Measurements from ENCODE around the gene IFI44L. TPM values are rescaled to one million over a fixed set of nuclear protein-coding genes. Genes with fewer than 3 reads are reported as not detected.

The IFI44L gene
- total RNA-seq, 1 donor from 2014 or later, result not detected

DNA sequence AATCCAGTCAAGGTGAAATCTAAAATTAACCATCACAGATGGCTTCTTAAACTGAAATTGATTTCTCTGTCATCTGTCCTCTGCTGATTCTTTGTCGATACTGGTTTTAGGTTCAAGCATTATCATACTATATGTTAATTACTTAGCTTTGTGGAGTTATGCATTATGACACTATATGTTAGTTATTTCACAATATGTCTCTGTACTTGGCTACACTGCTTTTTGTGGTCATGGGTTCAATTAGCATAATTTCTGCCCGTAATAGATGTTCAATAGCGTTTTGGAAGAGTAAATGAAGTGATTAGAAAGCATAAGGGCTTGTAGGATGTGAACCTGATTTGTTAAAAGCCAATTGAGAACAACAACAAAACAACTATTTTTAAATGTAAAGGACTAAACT, 57.5 kb downstream of the IFI44L start:
- Mint-ChIP-seq H3K36me3 (ENCODE audit: insufficient read depth) (no peaks in the 10 kb centered on the region), H3K27ac (no peak overlapping the region), H3K9me3 (ENCODE audit: low read depth) (no peaks in the 10 kb centered on the region), H3K4me1 (ENCODE audit: low read depth) (no peaks in the 10 kb centered on the region), H3K27me3 (peaks cover 8% of the 10 kb centered on the region), H3K4me3 (ENCODE audit: low read depth) (no peak overlapping the region)
- TF ChIP-seq, protein P1, sequence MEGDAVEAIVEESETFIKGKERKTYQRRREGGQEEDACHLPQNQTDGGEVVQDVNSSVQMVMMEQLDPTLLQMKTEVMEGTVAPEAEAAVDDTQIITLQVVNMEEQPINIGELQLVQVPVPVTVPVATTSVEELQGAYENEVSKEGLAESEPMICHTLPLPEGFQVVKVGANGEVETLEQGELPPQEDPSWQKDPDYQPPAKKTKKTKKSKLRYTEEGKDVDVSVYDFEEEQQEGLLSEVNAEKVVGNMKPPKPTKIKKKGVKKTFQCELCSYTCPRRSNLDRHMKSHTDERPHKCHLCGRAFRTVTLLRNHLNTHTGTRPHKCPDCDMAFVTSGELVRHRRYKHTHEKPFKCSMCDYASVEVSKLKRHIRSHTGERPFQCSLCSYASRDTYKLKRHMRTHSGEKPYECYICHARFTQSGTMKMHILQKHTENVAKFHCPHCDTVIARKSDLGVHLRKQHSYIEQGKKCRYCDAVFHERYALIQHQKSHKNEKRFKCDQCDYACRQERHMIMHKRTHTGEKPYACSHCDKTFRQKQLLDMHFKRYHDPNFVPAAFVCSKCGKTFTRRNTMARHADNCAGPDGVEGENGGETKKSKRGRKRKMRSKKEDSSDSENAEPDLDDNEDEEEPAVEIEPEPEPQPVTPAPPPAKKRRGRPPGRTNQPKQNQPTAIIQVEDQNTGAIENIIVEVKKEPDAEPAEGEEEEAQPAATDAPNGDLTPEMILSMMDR (IDR thresholded peaks at IDR 0.05; ENCODE audit: unreplicated experiment), result no peak
- DNase-seq (ENCODE audit: low spot score, unreplicated experiment), result no peak

DNA sequence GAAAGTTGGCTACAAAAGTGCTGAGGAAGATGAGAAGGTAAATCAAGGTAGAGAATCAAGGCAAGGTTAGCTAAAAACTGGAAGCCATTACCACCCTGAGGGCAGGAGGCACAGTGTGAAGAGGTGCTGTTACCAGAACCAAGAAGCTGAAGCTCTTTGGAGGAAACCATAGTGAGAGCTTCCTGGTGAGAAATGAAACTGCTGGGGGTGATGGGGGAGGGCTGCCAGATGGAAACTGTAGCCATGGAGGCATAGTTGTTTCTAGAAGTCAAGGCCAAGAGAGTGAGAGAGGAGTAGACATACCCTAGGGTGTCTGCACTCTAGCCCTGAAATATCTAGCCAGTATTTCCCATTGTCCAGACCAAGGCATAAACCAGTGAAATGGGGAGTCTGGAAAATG, 58.1 kb downstream of the IFI44L start:
- Mint-ChIP-seq H3K27me3 (peaks cover 8% of the 10 kb centered on the region), H3K27ac (no peak overlapping the region), H3K36me3 (ENCODE audit: insufficient read depth) (no peaks in the 10 kb centered on the region), H3K9me3 (ENCODE audit: low read depth) (no peaks in the 10 kb centered on the region), H3K4me1 (ENCODE audit: low read depth) (no peaks in the 10 kb centered on the region), H3K4me3 (ENCODE audit: low read depth) (no peak overlapping the region)
- TF ChIP-seq, protein P1 (IDR thresholded peaks at IDR 0.05; ENCODE audit: unreplicated experiment), result no peak
- no peak for DNase-seq (ENCODE audit: low spot score, unreplicated experiment)

DNA sequence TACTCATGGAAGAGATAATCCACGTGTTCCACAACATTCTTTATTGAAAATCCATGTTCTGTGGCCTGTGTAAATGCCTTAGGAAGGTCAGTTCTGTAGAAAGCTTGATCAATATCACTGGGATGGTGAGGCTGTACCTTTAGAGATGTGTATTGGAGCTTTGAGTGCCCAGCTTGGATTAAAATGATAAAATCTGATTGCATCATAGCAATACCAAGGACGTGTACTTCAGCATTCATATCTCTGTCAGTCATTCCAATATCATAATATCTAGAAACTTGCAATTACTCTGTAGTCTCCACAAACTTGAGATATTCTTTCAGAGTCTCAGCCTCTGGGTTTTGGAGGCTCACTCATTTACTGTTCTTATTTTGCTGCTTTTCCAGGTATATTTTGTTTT, 61.0 kb downstream of the IFI44L start:
- Mint-ChIP-seq H3K36me3 (ENCODE audit: insufficient read depth) (no peaks in the 10 kb centered on the region), H3K4me3 (ENCODE audit: low read depth) (no peak overlapping the region), H3K9me3 (ENCODE audit: low read depth) (no peaks in the 10 kb centered on the region), H3K27me3 (peaks cover 8% of the 10 kb centered on the region), H3K4me1 (ENCODE audit: low read depth) (no peaks in the 10 kb centered on the region), H3K27ac (no peak overlapping the region)
- DNase-seq (ENCODE audit: low spot score, unreplicated experiment), result no peak
- TF ChIP-seq, protein P1 (IDR thresholded peaks at IDR 0.05; ENCODE audit: unreplicated experiment), result no peak

DNA sequence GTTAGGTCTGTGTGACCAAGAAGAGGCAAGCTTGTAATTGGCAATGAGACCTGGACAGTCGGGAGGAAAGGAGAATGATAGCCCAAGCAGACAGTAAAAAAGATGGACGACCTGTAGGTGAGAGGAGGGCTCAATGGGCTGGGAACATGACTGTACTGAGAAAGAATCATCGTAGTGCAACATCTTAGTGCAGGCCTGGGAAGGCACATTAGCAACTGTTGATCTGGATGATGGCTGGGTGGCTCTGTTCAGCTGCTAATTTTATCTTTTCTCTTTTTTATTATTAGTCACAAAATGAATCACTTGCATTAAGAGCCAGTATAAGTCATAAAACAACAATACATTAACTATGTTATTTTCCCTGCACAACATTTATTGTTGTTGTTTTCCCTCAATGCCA, 62.2 kb downstream of the IFI44L start:
- H3K27ac Mint-ChIP-seq, result no peak overlapping the region
- TF ChIP-seq, protein P1 (IDR thresholded peaks at IDR 0.05; ENCODE audit: unreplicated experiment), result no peak
- H3K4me1 Mint-ChIP-seq (ENCODE audit: low read depth), result peaks cover 3% of the 10 kb centered on the region
- no peak for DNase-seq (ENCODE audit: low spot score, unreplicated experiment)
- H3K4me3 Mint-ChIP-seq (ENCODE audit: low read depth), result no peak overlapping the region
- H3K27me3 Mint-ChIP-seq, result peaks cover 8% of the 10 kb centered on the region
- no peaks in the 10 kb centered on the region for H3K9me3 Mint-ChIP-seq (ENCODE audit: low read depth)
- no peaks in the 10 kb centered on the region for H3K36me3 Mint-ChIP-seq (ENCODE audit: insufficient read depth)

DNA sequence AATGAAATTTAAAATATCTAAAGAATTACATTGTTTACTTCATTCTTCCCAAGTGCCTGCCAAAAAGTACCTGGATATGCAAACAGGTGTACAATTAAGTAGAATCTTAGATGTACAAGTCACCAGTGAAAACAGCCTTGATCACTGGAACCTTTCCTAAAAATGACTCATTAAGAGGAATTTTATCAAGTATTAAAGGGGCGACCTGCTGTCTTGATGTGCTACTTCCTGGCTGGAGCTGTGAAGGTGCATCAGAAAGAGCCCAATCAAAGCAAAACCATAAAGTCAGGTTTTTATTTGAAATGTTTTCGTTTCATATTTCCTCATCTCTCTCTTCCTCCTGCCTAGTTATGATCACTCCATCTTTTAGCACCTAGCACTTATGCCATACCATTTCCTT, 62.8 kb downstream of the IFI44L start:
- peaks cover 4% of the 10 kb centered on the region for H3K4me1 Mint-ChIP-seq (ENCODE audit: low read depth)
- no peak overlapping the region for H3K27ac Mint-ChIP-seq
- H3K36me3 Mint-ChIP-seq (ENCODE audit: insufficient read depth), result no peaks in the 10 kb centered on the region
- DNase-seq (ENCODE audit: low spot score, unreplicated experiment), result no peak
- TF ChIP-seq, protein P1 (IDR thresholded peaks at IDR 0.05; ENCODE audit: unreplicated experiment), result no peak
- no peaks in the 10 kb centered on the region for H3K9me3 Mint-ChIP-seq (ENCODE audit: low read depth)
- no peak overlapping the region for H3K4me3 Mint-ChIP-seq (ENCODE audit: low read depth)
- H3K27me3 Mint-ChIP-seq, result peaks cover 4% of the 10 kb centered on the region
